DMS79 (cell line): ENCODE results near the gene ARL8A.

Experiments
- DNase-seq: peaks from one replicate; lab custom pipeline; 2025; lab: John Stamatoyannopoulos, UW

ARL8A gene

DNA sequence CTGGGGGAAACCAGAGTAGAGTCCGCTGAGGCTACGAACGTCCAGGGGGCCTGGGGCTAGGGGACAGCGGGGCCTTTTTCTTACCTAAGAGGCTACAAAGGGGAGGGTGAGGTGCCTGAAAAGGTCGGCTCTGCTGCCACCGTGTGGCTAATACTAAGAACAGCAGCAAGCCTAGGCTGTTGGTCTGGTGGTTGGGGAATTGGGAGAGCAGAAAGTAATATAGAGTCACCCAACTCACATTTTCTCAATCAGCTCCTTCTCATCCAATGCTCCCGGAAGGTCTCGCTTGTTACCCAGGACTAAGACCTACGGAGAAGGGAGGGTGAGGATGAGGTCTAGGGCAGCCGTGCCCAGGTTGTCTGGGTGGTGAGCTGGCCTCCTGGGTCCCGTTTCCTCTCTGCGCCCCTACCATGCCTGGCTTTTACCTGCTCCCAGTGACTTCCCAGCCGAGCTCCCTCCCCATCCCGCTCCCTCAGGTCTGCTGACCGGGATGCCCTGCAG lies 9.3 kb downstream of the ARL8A start:
- peak; percentile 28 for DNase-seq

DNA sequence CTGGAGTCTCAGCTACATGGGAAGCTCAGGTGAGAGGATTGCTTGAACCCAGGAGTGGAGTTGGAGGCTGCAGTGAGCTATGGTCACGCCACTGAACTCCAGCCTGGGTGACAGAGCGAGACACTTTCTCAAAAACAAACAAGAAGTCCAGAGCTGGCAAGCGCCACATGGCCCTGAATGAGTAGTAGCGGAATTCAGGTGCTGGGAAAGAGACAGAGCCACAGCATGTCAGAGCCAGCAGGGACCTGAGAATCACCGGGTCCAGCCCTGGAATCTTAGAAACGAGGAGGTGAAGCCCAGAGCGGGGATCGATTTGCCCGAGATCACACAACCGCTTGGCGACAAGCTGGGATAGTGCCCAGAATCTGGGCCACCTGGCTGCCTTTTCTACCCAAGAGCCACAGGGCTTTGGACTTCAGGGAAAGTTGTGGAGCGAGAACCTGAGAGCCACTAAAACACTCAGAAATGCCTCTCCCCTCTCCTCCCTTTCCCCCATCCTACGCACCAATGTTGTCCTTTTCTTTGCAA lies 9.8 kb downstream of the ARL8A start:
- DNase-seq: no peak

GRCh38 chr1:202133989-202134388 lies 10.5 kb downstream of the ARL8A start:
- no peak for DNase-seq

DNA sequence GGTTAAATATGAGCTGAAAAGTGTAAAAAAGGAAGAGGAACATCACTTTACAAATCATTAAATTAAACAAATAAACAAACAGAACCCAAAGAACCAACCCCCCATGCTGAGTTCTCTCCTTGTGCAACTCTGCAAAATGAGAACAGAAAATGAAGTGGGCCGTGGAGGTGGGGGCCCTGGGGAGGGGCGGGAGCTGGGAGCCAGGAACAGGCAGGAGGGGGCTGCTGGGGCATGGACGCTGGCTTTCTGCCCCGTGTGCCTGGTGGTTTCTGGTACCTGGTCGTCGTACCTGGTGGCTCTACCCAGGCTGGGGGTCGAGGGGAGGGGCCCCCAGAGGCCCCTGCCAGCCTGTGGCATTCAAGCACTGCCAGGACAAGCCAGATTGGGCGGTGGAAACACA lies 11.0 kb downstream of the ARL8A start:
- DNase-seq: no peak

- no peak for DNase-seq
Measured at GRCh38 chr1:202133001-202133400, 11.5 kb downstream of the ARL8A start.

- DNase-seq: no peak
Measured at GRCh38 chr1:202131956-202132821, 12.3 kb downstream of the ARL8A start.

- no peak for DNase-seq
Measured at GRCh38 chr1:202130816-202131522, 13.6 kb downstream of the ARL8A start.

DNA sequence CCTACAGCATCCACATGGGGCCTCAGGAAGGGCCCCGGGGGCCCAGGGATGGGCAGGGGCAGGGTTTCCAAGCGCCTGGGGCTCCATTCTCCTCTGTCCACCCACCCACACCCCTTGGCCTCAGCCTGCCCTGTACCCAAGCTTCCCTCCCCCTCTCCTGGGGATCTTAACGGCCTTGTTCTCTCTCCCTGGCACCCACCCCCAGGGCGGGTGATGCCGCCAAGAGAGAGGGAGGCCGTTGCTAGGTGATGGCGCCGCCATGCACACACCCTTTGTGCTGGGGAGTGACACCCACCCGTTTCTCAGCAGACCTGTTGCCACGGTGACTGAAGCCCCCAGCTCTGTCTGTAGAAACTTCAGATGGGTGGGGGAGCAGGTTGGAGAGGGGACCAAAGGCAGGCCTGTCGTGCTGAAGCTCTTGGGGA lies 14.2 kb downstream of the ARL8A start:
- DNase-seq: no peak

GRCh38 chr1:202129453-202130296 lies 14.9 kb downstream of the ARL8A start:
- DNase-seq: no peak

DNA sequence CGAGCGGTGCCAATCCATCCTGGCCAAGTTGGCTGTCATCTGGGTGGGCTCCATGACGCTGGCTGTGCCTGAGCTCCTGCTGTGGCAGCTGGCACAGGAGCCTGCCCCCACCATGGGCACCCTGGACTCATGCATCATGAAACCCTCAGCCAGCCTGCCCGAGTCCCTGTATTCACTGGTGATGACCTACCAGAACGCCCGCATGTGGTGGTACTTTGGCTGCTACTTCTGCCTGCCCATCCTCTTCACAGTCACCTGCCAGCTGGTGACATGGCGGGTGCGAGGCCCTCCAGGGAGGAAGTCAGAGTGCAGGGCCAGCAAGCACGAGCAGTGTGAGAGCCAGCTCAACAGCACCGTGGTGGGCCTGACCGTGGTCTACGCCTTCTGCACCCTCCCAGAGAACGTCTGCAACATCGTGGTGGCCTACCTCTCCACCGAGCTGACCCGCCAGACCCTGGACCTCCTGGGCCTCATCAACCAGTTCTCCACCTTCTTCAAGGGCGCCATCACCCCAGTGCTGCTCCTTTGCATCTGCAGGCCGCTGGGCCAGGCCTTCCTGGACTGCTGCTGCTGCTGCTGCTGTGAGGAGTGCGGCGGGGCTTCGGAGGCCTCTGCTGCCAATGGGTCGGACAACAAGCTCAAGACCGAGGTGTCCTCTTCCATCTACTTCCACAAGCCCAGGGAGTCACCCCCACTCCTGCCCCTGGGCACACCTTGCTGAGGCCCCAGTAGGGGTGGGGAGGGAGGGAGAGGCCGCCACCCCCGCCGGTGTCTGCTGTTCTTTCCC lies 16.5 kb downstream of the ARL8A start:
- DNase-seq: no peak

GRCh38 chr1:202127061-202127460 lies 17.5 kb downstream of the ARL8A start:
- no peak for DNase-seq

DNA sequence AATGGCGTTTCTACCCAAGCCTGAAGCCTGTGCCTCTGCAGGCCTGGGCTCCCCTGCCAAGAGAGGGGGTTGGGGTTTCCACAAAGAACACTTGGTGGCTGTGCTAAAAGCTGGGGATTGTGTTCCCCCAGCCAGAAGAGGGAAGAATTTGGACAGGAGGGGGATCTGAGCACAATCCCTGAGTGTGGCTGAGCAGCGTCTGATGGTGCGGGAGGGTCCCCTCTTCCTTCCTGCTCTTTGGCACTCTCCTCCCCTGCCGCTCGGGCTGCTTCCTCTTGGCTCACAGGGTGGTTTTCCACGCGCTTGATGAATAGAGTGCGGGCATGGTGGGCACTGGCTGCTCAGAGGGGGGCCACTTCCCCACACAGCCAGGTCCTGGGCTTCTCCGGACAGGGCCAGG lies 18.1 kb downstream of the ARL8A start:
- DNase-seq: no peak

GRCh38 chr1:202125611-202126010 lies 18.9 kb downstream of the ARL8A start:
- DNase-seq: no peak

DNA sequence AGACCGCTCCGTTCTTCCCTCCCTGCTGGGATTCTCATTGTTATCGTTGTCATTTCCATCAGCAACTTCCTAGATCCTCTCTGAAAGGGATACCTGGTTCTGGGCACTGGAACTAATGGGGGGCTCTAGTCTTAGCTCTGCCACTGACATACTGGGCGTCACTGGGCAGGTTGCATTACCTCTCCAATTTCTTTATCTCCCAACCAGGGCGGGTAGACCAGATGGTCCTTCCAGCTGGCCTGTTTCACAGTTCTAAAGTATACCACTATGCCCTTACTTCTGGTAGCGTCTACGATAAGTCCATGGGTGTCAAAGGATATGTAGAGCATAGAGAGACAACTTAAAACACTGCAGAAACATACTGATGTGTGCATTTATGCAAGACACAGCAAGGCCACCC lies 20.4 kb downstream of the ARL8A start:
- DNase-seq: no peak

- no peak for DNase-seq
Measured at GRCh38 chr1:202123336-202123813, 21.2 kb downstream of the ARL8A start.

GRCh38 chr1:202122639-202123335 lies 21.8 kb downstream of the ARL8A start, which contains the start of gene GPR37L1:
Gene GPR37L1, plus strand, starts transcription at chr1:202122917. Its CDS starts 47 bp downstream, at chr1:202122964.
- no peak for DNase-seq

GRCh38 chr1:202121006-202121405 lies 23.5 kb downstream of the ARL8A start:
- DNase-seq: no peak

DNA sequence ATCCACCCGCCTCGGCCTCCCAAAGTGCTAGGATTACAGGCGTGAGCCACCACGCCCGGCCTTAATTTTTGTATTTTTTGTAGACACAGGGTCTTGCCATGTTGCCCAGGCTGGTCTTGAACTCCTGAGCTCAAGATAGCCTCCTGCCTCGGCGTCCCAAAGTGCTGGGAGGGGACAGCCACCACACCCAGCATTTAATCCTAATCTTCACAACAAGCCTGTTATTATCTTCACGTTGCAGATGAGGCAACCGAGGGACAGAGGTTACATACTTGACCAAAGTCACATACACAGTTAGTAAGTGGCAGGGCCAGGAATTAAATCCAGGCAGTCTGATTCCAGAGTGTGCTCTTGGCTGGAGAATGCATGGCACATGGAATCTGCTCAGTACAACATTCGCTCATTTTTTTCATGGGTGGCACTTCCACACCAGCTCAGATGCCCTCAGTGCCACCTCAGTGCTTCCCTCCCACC lies 26.6 kb downstream of the ARL8A start:
- DNase-seq: no peak

DNA sequence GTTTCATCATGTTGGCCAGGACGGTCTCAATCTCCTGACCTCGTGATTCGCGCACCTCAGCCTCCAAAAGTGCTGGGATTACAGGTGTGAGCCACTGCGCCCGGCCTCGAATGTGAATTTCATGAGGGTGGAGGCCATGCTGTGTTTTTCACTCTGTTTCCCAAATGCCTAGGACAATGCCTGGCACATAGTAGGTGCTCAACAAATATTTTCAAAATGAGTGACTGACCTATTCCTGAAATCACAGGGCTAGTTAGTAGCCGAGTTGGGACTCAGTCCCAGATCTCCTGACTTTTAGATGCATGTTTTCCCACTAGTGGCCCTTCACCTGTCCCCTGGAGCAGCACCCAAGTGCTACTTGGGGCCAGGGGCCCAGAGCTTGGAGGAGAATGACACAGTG lies 28.2 kb downstream of the ARL8A start:
- DNase-seq: no peak

DNA sequence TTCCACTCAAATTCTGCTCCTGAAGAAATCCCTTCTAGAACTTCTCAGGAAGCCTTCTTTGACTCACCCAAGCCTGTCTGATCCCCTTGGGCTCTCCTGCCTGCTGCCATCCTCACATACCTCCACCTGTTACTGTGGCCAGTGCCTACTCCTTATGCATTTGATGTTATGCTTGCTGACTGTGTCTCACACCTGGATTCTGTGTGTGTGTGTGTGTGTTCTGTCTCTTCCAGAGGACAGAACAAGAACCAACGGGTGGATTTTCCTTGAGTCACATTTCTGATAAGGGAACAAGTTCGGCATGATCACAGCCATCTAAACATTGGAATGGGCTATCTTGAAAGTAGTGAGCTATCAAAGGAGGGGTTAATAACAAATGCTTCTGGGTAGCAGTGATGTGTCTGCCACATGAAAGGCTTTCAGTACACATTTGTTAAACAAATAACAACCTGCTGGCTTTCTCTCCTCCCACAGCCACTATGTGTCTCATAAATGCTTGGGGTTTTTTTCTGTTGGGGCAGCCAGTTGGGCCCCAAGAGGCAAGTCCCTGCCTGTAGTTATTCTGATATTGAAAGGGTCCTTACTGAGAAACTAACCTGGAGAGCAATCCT lies 30.7 kb downstream of the ARL8A start:
- no peak for DNase-seq
